ENCODE measurements around the gene MLLT6.
"Not testable (repeated sequence)": the region's sequence is repeated elsewhere in the genome, so short reads cannot be mapped to it uniquely, and the experiment has no call there.

Gene MLLT6

GRCh38 chr17:38707678-38708351, 2.7 kb downstream of the MLLT6 start:
- no peak for DNase-seq

- no peak for DNase-seq
Observed at GRCh38 chr17:38709104-38709820, 4.2 kb downstream of the MLLT6 start.

- no peak for DNase-seq
Observed at GRCh38 chr17:38709864-38710603, 5.0 kb downstream of the MLLT6 start.

GRCh38 chr17:38710604-38710962, 5.5 kb downstream of the MLLT6 start:
- DNase-seq: no peak

- no peak for DNase-seq
Observed at GRCh38 chr17:38710985-38711384, 5.9 kb downstream of the MLLT6 start.

GRCh38 chr17:38711792-38712571, 6.9 kb downstream of the MLLT6 start:
- peak; percentile 47 for DNase-seq

GRCh38 chr17:38712593-38712992, 7.5 kb downstream of the MLLT6 start:
- DNase-seq: no peak

GRCh38 chr17:38713456-38714075, 8.5 kb downstream of the MLLT6 start:
- DNase-seq: no peak

- no peak for DNase-seq
Observed at GRCh38 chr17:38715216-38715943, 10.3 kb downstream of the MLLT6 start.

GRCh38 chr17:38716368-38717005, 11.4 kb downstream of the MLLT6 start:
- DNase-seq: no peak

- DNase-seq: no peak
Observed at GRCh38 chr17:38717139-38717745, 12.2 kb downstream of the MLLT6 start.

- no peak for DNase-seq
Observed at GRCh38 chr17:38719289-38719942, 14.3 kb downstream of the MLLT6 start.

GRCh38 chr17:38719943-38720641, 15.0 kb downstream of the MLLT6 start:
- DNase-seq: no peak

GRCh38 chr17:38720941-38721340, 15.9 kb downstream of the MLLT6 start:
- DNase-seq: no peak

GRCh38 chr17:38721802-38722201, 16.7 kb downstream of the MLLT6 start:
- DNase-seq: no peak

- no peak for DNase-seq
Observed at GRCh38 chr17:38724337-38724988, 19.4 kb downstream of the MLLT6 start.

GRCh38 chr17:38725066-38725465, 20.0 kb downstream of the MLLT6 start:
- DNase-seq: no peak

GRCh38 chr17:38726145-38726544, 21.1 kb downstream of the MLLT6 start:
- not testable (repeated sequence) for DNase-seq

GRCh38 chr17:38727736-38728135, 22.7 kb downstream of the MLLT6 start:
- DNase-seq: no peak

Measured in fibroblast of skin of back (primary cell).